HG03060 (cell line): Measurements from ENCODE around the gene ZBTB7B.

Experiments used
- ATAC-seq: cut with Tn5 transposase; IDR thresholded peaks from one replicate; pipeline ENCODE4 v1.9.1; 2021; ENCODE audit warnings: low read depth, moderate number of reproducible peaks; ENCODE audit not compliant: unreplicated experiment

The ZBTB7B gene

DNA sequence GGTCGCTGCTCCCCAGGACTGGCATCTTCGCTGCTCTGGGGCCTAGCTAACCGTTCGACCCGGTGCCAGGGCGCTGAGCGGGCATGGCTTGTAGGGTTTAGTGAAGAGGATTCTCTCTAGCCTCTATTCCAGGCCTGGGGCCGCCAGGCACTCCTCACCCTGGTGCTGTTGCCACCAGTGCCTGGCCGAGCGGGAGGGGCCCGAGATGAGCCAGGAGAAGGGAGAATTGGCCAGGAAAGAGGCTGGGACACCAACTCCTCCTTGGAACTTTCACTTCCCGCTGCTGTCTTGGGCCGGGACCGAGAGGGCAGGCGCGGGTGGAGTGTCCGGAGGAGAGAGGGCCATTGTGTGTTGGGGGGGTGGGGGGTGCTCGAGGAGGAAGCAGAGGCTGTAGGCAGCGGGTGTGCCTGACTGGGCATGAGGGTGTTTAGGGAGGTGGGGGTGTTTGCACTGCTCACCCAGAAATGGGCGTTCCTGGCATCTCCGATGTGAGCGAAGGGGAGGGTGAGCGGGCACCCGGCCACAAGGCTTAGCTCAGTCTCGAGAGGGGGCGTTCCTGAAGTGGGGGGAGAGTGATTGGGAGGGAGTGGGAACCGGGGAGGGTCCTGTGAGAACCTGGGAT is 49.3 kb downstream of the ZBTB7B start:
- no peak for ATAC-seq

DNA sequence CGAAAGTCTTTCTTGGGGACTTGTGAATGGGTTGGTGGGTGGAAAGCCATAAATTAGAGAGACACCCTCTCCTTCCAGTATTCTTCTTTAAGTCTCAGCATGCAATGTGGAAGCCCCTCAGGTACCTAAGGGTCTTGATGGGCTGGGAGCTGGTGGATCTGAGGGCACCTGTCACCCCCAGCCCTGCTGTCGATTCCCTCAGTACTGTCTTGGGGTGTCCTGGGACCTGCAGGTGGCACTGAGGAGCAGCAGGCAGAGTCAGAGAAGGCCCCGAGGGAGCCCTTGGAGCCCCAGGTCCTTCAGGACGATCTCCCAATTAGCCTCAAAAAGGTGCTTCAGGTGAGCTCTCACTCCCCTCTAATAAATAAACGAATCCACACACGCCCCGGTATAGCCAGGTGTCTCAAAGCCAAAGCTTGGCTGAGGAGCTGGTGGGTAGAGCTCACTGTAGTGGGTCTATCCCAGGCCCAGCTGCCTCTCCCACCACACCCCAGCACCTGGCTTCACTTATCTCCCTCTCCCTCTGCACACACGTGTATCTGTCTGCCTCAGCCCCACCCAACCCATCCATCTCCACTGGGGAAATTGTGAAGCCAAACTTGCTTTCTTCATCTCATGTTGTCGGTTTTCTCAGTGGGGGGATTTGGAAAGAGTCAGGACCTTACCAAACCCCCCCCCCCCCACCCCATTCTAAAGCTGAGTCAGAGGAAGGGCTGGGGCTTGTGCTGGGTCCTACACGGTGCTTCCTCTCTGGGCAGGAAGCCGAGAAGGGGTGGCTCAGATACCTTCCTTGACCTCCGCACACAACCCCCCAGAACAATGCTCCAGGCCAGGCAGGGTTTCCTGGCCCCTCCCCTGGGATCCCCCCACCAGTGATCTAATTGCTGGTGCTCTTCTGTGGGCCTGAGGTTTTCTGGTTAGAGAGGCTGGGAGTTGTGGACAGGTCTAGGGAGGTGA is 50.1 kb downstream of the ZBTB7B start:
- ATAC-seq: no peak

DNA sequence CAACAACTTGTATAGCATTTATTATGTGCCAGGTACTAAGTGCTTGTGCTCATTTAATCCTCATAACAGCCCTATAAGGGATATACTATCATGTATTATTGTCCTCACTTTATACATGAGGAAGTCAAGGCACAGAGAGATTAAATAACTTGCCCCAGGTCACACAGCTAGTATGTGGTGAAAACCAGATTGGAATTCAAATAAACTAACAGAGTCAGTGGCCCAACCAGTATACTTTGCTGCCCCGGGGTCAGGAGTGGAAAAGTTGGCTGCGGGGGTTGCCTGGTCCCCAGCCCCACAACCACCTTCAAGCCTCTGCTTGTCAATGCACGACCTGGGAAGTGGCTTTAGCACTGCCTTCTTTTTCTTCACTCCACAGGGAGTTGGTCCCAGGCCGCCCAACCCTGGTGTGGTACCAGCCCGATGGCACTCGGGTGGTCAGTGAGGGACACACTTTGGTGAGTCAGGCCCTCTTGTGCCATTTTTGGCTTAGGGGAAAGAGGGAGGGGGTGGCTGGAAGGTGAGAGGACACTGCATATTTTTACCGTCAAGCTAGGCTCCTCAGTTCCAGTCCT is 51.0 kb downstream of the ZBTB7B start:
- no peak for ATAC-seq

DNA sequence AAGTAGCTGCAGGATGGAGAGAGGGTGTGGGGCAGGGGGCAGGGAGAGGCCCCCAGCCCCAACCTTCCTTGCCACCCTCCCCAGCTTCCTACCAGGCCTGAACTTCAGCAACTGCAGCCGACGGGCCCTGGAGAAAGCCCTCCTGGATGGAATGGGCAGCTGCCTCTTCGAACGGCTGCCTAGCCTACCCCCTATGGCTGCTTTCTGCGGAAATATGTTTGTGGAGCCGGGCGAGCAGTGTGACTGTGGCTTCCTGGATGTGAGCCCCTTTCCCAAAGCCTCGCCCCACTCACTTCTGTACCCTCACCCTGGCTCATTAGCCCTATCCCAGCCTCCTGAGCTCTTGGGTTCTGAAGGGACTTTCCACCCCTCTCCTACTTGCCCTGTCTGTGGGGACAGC is 54.5 kb downstream of the ZBTB7B start:
- no peak for ATAC-seq

DNA sequence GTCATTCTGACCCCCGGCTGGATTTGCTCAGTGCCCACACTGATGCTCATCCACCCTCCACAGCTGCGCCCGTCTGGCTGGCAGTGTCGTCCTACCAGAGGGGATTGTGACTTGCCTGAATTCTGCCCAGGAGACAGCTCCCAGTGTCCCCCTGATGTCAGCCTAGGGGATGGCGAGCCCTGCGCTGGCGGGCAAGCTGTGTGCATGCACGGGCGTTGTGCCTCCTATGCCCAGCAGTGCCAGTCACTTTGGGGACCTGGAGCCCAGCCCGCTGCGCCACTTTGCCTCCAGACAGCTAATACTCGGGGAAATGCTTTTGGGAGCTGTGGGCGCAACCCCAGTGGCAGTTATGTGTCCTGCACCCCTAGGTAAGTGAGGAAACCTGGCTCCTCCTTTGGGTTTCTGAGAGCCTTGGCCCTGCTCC is 55.2 kb downstream of the ZBTB7B start:
- no peak for ATAC-seq

DNA sequence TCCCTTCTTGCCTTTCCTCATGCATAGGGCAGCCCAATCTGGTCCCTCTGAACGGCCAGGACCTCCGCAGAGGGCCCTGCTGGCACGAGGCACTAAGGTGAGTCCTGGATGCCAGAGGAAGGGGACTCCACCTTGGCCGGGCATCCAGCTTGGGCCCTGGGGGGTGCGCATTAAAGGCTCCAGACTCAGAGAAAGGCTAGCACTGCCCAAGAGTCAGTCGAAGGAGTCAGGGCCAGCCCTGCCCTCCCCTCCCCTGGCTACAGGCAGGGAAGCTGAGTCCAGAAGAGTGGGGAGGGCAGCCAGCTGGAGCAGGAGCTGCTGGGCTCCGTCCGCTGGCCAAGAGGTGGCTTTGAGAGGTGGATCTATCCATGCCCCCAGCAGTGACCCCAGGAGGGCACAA is 58.1 kb downstream of the ZBTB7B start:
- no peak for ATAC-seq

DNA sequence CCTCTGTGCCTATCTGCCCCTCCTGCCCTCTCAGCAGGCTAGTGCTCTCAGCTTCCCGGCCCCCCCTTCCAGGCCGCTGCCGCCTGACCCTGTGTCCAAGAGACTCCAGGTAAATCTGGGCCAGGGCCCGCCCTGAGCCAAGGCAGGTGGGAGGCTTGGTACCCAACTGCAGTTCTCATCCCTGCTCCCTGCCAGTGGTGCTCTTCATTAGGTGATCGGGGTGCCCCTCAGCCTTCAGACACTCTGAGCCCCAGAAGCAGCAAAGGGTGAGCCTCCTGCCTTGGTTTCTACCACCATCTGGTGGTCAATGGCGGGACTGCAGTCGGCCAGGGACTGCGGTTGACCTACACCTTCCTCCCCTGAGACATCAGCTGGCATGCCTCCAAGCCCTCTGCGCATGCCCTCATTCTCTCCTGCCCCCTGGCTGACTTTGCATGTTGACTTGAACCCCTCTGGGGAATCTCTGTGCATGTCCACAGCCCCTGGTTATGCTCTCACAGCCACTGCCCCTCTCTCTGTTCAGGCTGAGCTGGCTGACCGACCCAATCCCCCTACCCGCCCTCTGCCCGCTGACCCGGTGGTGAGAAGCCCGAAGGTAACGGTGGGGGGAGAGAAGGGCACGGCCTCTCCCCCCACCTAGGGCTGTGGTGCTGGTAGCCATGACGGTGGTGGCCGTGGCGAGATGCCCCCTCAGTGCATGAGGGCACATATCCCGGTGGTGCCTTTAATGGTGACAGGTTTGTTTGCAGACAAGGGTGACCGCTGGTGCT is 59.0 kb downstream of the ZBTB7B start:
- ATAC-seq: no peak

DNA sequence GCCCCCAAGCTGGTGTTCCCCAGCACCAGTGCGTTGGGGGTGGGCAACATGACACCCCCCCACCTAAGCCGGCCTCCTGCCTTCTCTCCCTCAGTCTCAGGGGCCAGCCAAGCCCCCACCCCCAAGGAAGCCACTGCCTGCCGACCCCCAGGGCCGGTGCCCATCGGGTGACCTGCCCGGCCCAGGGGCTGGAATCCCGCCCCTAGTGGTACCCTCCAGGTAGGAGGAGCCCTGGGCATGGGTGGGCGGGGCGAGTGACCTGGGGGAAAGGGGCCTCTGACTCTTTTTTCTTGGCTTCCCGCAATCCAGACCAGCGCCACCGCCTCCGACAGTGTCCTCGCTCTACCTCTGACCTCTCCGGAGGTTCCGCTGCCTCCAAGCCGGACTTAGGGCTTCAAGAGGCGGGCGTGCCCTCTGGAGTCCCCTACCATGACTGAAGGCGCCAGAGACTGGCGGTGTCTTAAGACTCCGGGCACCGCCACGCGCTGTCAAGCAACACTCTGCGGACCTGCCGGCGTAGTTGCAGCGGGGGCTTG is 59.6 kb downstream of the ZBTB7B start:
- no peak for ATAC-seq

DNA sequence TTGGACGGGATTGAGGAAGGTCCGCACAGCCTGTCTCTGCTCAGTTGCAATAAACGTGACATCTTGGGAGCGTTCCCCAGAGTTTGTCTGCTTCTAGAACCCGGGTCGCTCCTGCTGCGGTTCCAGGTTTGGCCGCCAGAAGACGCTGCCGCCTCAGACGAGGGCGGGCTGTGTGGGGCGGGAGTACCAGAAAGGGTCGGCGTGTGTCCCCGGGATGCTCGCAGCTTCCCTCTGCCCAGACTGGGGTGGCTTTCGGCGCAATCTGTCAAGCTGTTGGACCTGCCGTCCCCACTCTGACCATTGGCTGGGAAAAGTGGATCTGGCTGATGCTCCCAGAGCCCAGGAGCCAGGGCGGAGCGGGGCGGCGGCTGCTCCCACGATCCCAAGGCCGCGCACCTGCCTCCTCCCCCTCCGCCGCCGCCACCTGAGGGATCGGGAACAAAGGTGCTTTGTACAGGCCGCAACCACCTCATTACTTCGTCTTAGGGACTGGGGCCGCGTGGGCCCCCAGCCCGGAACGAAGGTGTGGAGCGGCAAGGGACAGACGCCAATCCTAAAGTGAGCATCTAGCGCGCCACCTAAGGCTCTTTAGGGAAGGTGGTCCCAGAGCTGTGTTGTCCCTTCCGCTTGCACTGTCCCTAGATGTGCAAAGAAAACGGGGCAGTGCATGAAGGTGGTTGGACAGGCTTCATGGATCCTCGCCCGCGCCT is 60.3 kb downstream of the ZBTB7B start:
- no peak for ATAC-seq

DNA sequence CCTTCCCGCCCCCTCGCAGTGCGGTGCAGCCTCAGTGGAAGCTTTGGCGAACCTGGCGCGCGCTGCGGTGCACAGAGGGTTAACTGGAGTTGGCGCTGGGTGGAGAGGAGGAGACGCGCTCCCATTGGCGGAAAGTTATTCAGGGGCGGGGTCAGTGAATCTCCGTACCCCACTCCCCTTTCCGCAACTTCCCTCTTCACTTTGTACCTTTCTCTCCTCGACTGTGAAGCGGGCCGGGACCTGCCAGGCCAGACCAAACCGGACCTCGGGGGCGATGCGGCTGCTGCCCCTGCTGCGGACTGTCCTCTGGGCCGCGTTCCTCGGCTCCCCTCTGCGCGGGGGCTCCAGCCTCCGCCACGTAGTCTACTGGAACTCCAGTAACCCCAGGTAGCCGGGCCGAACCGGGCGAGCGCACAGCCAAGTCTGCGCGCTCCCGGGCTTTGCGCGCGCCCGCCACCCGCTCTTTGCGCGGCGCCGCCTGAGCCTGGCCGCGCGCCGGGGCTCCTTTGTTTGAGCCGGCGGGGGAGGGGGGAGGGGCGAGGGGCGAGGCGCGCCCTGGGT is 61.0 kb downstream of the ZBTB7B start, which contains the start of gene EFNA4:
EFNA4 (plus strand) TSS at position 191 of the 561 bp plus-strand sequence; CDS start at position 275, 84 bp downstream.
- no peak for ATAC-seq

DNA sequence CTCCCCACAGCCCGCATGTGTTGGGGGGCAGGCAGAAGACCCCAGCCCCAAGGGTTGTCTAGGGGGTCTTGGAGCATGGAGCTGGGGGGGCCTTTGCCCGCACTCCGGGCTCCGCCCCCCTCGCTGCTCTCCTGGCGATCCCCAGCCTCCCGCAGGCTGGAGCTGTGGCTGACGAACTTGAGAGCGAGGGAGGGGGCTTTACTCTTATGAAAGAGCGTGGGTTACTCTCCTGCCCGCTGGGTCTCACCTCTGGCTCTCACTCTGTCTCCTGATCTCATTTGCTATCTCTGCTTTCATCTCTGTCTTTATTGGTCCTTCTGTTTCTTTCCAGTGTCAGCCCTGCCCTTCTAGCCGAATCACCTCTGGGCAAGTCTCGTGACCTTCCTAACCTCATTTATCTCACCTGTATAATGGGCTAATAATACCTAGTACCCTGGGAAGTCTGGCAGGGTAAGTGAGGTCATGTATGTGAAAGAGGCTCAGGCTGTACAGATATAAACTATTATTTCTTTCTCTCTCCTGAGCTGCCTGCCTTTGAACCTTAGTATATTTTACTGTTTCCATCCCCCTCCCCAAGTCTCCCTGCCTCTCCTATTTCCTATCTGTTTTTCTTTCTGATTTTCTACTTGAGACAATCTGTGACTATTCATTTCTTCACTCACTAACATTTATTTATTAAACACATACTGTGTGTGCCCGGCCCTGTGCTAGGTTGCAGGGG is 61.7 kb downstream of the ZBTB7B start:
- no peak for ATAC-seq

DNA sequence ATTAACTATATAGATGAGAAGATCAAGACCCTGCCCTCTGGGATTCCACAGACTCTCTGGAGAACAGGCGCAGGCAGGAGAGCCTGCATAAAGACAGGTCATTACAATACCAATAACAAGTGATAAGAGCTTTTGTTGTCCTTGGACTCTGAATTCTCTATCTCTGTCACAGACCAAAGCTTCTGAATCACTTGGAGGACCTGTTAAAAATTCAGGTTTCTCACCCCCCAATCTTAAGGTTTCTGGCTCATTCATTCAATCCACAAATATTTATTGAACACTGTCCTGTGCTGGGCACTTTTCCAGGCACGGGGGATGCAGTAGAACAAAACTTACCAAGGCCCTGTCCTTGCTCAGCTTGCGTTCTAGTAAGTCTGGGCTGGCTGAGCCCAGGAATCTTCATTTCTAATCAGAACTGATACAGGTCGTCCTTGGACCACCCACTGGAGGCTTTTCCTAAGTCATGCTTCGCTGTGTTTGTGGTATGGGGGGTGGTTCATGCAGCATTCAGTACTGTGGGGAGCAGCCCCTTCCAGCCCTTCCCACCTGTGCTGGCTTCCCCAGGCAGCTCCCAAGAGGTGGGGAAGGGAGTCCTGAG is 62.3 kb downstream of the ZBTB7B start:
- no peak for ATAC-seq

DNA sequence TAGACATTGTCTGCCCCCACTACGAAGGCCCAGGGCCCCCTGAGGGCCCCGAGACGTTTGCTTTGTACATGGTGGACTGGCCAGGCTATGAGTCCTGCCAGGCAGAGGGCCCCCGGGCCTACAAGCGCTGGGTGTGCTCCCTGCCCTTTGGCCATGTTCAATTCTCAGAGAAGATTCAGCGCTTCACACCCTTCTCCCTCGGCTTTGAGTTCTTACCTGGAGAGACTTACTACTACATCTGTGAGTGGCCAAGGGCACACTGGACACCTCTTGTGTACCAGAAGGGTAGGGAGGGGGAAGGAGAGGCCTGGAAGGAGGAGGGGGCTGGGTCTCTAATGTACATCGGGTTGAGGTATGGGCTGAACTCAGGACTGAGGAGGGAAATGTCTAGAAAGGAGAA is 64.2 kb downstream of the ZBTB7B start:
- ATAC-seq: no peak
